ENCODE data around the gene PID1. TPM values are rescaled to one million over a fixed set of nuclear protein-coding genes. Genes with fewer than 3 reads are reported as not detected.

PID1 gene
- total RNA-seq, 2 donors from 2014 or later: not detected

GRCh38 chr2:229249536-229249935 lies 21.6 kb downstream of the PID1 start:
- Mint-ChIP-seq H3K36me3 (no peaks in the 10 kb centered on the region), H3K27ac (no peak overlapping the region), H3K9me3 (peaks cover 11% of the 10 kb centered on the region), H3K27me3 (no peaks in the 10 kb centered on the region), H3K4me3 (no peak overlapping the region), H3K4me1 (ENCODE audit: low read depth in 2 of 2) (no peaks in the 10 kb centered on the region)
- no peak for ATAC-seq
- no peak for DNase-seq (ENCODE audit: low spot score)

GRCh38 chr2:229246334-229246733 lies 24.8 kb downstream of the PID1 start:
- H3K27ac Mint-ChIP-seq: no peak overlapping the region
- peaks cover 10% of the 10 kb centered on the region for H3K36me3 Mint-ChIP-seq
- no peak overlapping the region for H3K4me3 Mint-ChIP-seq
- peaks cover 19% of the 10 kb centered on the region for H3K9me3 Mint-ChIP-seq
- no peaks in the 10 kb centered on the region for H3K27me3 Mint-ChIP-seq
- ATAC-seq (no peak), DNase-seq (ENCODE audit: low spot score) (no peak)
- H3K4me1 Mint-ChIP-seq (ENCODE audit: low read depth in 2 of 2): no peaks in the 10 kb centered on the region

- H3K9me3 Mint-ChIP-seq: peaks cover 24% of the 10 kb centered on the region
- peaks cover 10% of the 10 kb centered on the region for H3K36me3 Mint-ChIP-seq
- no peak overlapping the region for H3K4me3 Mint-ChIP-seq
- DNase-seq (ENCODE audit: low spot score) (no peak), ATAC-seq (no peak)
- no peaks in the 10 kb centered on the region for H3K4me1 Mint-ChIP-seq (ENCODE audit: low read depth in 2 of 2)
- H3K27me3 Mint-ChIP-seq: no peaks in the 10 kb centered on the region
- no peak overlapping the region for H3K27ac Mint-ChIP-seq
These were observed 26.1 kb downstream of the PID1 start for GRCh38 chr2:229244975-229245374.

GRCh38 chr2:229243890-229244560 lies 27.1 kb downstream of the PID1 start:
- Mint-ChIP-seq H3K36me3 (peaks cover 10% of the 10 kb centered on the region), H3K4me3 (no peak overlapping the region), H3K9me3 (peaks cover 24% of the 10 kb centered on the region), H3K27me3 (no peaks in the 10 kb centered on the region), H3K27ac (no peak overlapping the region), H3K4me1 (ENCODE audit: low read depth in 2 of 2) (no peaks in the 10 kb centered on the region)
- ATAC-seq (no peak), DNase-seq (ENCODE audit: low spot score) (no peak)

GRCh38 chr2:229240984-229241491 lies 30.0 kb downstream of the PID1 start:
- Mint-ChIP-seq H3K9me3 (peaks cover 27% of the 10 kb centered on the region), H3K36me3 (peaks cover 10% of the 10 kb centered on the region), H3K4me3 (no peak overlapping the region), H3K4me1 (ENCODE audit: low read depth in 2 of 2) (no peaks in the 10 kb centered on the region), H3K27me3 (no peaks in the 10 kb centered on the region), H3K27ac (no peak overlapping the region)
- ATAC-seq (no peak), DNase-seq (ENCODE audit: low spot score) (no peak)

- Mint-ChIP-seq H3K27me3 (no peaks in the 10 kb centered on the region), H3K36me3 (peaks cover 10% of the 10 kb centered on the region), H3K4me1 (ENCODE audit: low read depth in 2 of 2) (no peaks in the 10 kb centered on the region), H3K9me3 (peaks cover 23% of the 10 kb centered on the region), H3K4me3 (no peak overlapping the region), H3K27ac (no peak overlapping the region)
- ATAC-seq (no peak), DNase-seq (ENCODE audit: low spot score) (no peak)
These were observed 32.1 kb downstream of the PID1 start for GRCh38 chr2:229239021-229239420.

GRCh38 chr2:229237270-229237669 lies 33.8 kb downstream of the PID1 start:
- ATAC-seq (no peak), DNase-seq (ENCODE audit: low spot score) (no peak)
- no peaks in the 10 kb centered on the region for H3K4me1 Mint-ChIP-seq (ENCODE audit: low read depth in 2 of 2)
- H3K36me3 Mint-ChIP-seq: peaks cover 6% of the 10 kb centered on the region
- H3K27ac Mint-ChIP-seq: no peak overlapping the region
- H3K4me3 Mint-ChIP-seq: no peak overlapping the region
- H3K27me3 Mint-ChIP-seq: no peaks in the 10 kb centered on the region
- H3K9me3 Mint-ChIP-seq: peaks cover 17% of the 10 kb centered on the region

GRCh38 chr2:229235131-229235914 lies 35.8 kb downstream of the PID1 start:
- no peak for DNase-seq (ENCODE audit: low spot score)
- no peak overlapping the region for H3K4me3 Mint-ChIP-seq
- no peaks in the 10 kb centered on the region for H3K36me3 Mint-ChIP-seq
- peaks cover 4% of the 10 kb centered on the region for H3K9me3 Mint-ChIP-seq
- ATAC-seq: no peak
- no peak overlapping the region for H3K27ac Mint-ChIP-seq
- no peaks in the 10 kb centered on the region for H3K27me3 Mint-ChIP-seq
- H3K4me1 Mint-ChIP-seq (ENCODE audit: low read depth in 2 of 2): no peaks in the 10 kb centered on the region

- DNase-seq (ENCODE audit: low spot score): no peak
- ATAC-seq: no peak
- Mint-ChIP-seq H3K36me3 (no peaks in the 10 kb centered on the region), H3K27ac (no peak overlapping the region), H3K27me3 (no peaks in the 10 kb centered on the region), H3K4me3 (no peak overlapping the region), H3K9me3 (peaks cover 3% of the 10 kb centered on the region), H3K4me1 (ENCODE audit: low read depth in 2 of 2) (no peaks in the 10 kb centered on the region)
These were observed 39.2 kb downstream of the PID1 start for GRCh38 chr2:229231885-229232284.

- Mint-ChIP-seq H3K4me1 (ENCODE audit: low read depth in 2 of 2) (no peaks in the 10 kb centered on the region), H3K36me3 (no peaks in the 10 kb centered on the region), H3K27me3 (no peaks in the 10 kb centered on the region), H3K9me3 (peaks cover 2% of the 10 kb centered on the region), H3K4me3 (no peak overlapping the region), H3K27ac (no peak overlapping the region)
- DNase-seq (ENCODE audit: low spot score) (no peak), ATAC-seq (no peak)
These were observed 39.7 kb downstream of the PID1 start for GRCh38 chr2:229231328-229231868.

GRCh38 chr2:229230911-229231310 lies 40.2 kb downstream of the PID1 start:
- no peaks in the 10 kb centered on the region for H3K9me3 Mint-ChIP-seq
- no peaks in the 10 kb centered on the region for H3K36me3 Mint-ChIP-seq
- no peak overlapping the region for H3K27ac Mint-ChIP-seq
- no peak overlapping the region for H3K4me3 Mint-ChIP-seq
- no peaks in the 10 kb centered on the region for H3K27me3 Mint-ChIP-seq
- DNase-seq (ENCODE audit: low spot score) (no peak), ATAC-seq (no peak)
- no peaks in the 10 kb centered on the region for H3K4me1 Mint-ChIP-seq (ENCODE audit: low read depth in 2 of 2)

GRCh38 chr2:229230256-229230655 lies 40.8 kb downstream of the PID1 start:
- no peak overlapping the region for H3K4me3 Mint-ChIP-seq
- H3K27me3 Mint-ChIP-seq: no peaks in the 10 kb centered on the region
- H3K27ac Mint-ChIP-seq: no peak overlapping the region
- H3K36me3 Mint-ChIP-seq: no peaks in the 10 kb centered on the region
- no peaks in the 10 kb centered on the region for H3K9me3 Mint-ChIP-seq
- ATAC-seq (no peak), DNase-seq (ENCODE audit: low spot score) (no peak)
- H3K4me1 Mint-ChIP-seq (ENCODE audit: low read depth in 2 of 2): no peaks in the 10 kb centered on the region

GRCh38 chr2:229226382-229226781 lies 44.7 kb downstream of the PID1 start:
- no peak overlapping the region for H3K27ac Mint-ChIP-seq
- H3K27me3 Mint-ChIP-seq: no peaks in the 10 kb centered on the region
- peaks cover 4% of the 10 kb centered on the region for H3K9me3 Mint-ChIP-seq
- peaks cover 2% of the 10 kb centered on the region for H3K36me3 Mint-ChIP-seq
- DNase-seq (ENCODE audit: low spot score) (no peak), ATAC-seq (no peak)
- no peak overlapping the region for H3K4me3 Mint-ChIP-seq
- no peaks in the 10 kb centered on the region for H3K4me1 Mint-ChIP-seq (ENCODE audit: low read depth in 2 of 2)

GRCh38 chr2:229223107-229223506 lies 48.0 kb downstream of the PID1 start:
- DNase-seq (ENCODE audit: low spot score) (no peak), ATAC-seq (no peak)
- H3K36me3 Mint-ChIP-seq: peaks cover 4% of the 10 kb centered on the region
- H3K27me3 Mint-ChIP-seq: no peaks in the 10 kb centered on the region
- no peak overlapping the region for H3K27ac Mint-ChIP-seq
- H3K4me3 Mint-ChIP-seq: no peak overlapping the region
- H3K9me3 Mint-ChIP-seq: peaks cover 7% of the 10 kb centered on the region
- H3K4me1 Mint-ChIP-seq (ENCODE audit: low read depth in 2 of 2): no peaks in the 10 kb centered on the region

Data from natural killer cell treated with Interleukin-12 subunit alpha and Interleukin-12 subunit beta and Interleukin-15 and Interleukin-18, amount 100 ng/mL, for 72 hours (primary cell).